NCI-H446 (cell line): Measurements from ENCODE around the gene AMIGO3.

Experiments
- DNase-seq, 2 experiments: peaks; one replicate each; lab custom pipeline; 2025; lab: John Stamatoyannopoulos, UW

The AMIGO3 gene

DNA sequence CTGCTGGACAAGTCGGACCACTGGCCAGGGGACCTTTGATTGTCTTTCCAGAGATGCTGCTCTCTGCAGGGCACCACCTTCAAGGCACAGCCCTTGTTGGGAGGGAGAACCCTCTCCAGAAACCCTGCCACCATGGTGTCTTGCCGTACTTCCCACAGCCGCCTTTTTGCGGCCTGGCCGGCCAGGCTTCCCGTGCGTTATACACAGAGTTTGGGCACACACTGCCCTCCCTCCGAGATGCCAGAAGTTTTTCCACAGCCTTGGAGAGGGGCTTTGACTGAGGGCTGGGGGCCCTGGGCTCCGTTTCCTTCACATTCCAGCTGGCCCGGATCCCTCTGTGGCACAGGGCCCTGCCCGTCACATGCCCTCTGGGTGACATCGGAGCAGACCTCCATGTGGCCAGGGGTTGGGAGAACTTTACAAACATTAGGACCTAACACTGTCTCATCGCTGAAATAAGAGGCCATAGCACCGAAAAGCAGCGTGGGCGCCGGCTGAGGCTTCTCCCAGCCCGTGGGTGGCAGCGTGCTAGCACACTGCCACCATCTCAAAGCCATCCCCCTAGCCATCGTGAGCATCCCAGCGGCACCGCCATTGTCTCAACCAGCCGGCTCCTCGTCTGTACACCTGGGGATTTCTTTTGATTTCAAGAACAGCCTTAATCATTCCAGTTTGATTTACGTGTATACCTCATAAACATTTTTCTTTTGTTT lies 51.6 kb downstream of the AMIGO3 start:
- DNase-seq: no peak
